Measurements from ENCODE around the gene CYTH4.
A peak's percentile ranks its signal among the peaks of the same experiment; 100 is the strongest.

Gene CYTH4

DNA sequence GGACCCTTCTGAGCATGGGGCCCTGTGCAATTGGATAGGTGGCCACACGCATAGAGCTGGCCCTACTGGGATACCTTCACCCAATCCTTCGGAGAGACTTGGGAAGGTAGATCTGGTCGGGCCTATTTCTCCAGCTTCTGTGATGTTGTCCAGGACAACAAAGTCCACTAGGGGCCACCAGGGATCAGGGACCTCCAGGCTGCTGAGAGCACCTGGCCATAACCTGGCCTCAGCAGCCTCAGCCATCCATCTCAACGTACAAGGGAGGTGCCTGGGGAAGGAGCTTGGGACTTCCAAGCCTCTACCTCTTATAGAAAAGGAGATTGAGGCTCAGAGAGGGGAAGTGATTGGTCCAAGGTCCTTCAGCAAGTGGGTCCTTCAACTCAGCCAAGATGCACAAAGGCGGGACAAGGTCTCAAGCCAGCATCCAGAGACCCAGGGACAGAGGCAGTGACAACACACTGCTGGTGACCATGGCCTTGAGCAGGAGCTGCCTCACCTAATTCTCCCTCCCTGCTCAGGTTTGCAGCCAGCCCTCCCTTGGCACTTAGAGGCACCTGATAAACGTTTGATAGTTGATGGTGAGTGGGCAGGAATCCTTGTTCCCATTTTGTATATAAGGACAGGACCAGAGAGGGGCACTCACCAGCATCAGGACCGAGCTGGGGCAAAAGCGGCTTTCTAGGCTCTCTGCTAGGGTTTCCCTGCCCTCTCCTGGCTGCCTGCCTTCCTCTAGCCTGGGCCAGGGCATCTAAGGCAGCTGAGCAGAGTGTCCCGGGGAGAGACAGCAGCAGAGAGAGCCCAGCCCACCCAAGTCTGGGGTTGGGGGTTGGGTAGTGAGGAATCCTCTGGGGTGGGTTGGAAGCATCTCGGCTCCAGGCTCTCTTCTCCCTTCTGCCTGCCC, 42.7 kb upstream of the CYTH4 start:
- H3K4me3 ChIP-seq (replicated peaks in 1 of 2; ENCODE audit: low read depth in 2 of 2, low read length in 2 of 2): no peak overlapping the region
- no peak for DNase-seq (ENCODE audit: low read depth in 2 of 2)
- TF ChIP-seq, protein P1, sequence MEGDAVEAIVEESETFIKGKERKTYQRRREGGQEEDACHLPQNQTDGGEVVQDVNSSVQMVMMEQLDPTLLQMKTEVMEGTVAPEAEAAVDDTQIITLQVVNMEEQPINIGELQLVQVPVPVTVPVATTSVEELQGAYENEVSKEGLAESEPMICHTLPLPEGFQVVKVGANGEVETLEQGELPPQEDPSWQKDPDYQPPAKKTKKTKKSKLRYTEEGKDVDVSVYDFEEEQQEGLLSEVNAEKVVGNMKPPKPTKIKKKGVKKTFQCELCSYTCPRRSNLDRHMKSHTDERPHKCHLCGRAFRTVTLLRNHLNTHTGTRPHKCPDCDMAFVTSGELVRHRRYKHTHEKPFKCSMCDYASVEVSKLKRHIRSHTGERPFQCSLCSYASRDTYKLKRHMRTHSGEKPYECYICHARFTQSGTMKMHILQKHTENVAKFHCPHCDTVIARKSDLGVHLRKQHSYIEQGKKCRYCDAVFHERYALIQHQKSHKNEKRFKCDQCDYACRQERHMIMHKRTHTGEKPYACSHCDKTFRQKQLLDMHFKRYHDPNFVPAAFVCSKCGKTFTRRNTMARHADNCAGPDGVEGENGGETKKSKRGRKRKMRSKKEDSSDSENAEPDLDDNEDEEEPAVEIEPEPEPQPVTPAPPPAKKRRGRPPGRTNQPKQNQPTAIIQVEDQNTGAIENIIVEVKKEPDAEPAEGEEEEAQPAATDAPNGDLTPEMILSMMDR (IDR thresholded peaks at IDR 0.05; ENCODE audit: low read depth, low read length): no peak

DNA sequence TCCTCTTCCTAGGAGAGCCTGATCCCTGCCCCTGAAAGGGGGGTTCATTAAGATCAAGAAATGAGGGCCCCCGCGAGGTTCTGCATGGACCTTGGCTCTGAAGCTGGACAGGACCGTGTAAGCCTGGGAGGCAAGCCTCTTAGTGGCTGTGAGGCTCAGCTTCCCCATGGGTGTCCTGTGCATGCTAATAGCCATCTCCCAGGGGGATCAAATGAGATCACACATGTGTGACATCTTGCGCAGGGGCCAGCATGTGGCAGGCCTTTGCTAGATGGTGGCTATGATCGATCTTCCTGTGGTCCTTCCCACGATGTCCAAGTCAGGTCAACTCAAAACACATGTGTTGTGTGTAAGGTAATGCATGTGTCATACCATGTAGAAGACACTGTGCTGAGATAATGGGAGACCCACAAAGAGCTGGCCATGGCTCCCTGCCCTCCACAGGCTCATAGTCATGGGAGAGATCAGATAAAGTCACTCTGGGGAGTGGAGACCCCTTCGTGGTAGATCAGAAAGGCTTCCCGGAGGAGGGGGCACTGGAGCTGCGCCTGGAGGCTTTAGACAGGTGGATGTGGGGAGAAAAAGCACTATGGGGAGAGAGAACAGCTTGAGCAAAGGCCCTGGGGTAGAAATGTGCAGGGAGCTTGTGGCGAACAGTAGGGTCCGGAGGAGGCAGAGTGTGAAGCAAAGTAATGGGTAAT, 41.9 kb upstream of the CYTH4 start:
- no peak overlapping the region for H3K4me3 ChIP-seq (replicated peaks in 1 of 2; ENCODE audit: low read depth in 2 of 2, low read length in 2 of 2)
- TF ChIP-seq, protein P1 (IDR thresholded peaks at IDR 0.05; ENCODE audit: low read depth, low read length): no peak
- no peak for DNase-seq (ENCODE audit: low read depth in 2 of 2)

DNA sequence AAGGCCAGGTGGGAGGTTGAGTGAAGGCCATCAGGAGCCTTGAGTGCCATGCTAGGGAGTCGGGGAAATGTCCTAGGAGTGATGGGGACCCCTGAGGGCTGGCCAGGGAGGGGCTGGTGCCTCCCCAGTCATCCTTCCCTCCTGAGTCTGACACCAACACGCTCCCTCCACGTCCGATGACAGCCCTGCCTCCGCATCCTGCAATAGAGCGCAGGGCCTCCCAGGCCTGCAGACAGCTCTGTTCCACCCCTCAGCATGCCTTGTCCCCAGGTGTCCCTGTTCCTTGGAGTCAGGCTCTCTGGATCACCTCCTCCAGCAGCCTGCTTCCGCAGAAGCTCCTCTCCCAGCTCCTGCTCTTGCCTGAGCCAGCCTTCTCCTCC, 41.4 kb upstream of the CYTH4 start:
- TF ChIP-seq, protein P1 (IDR thresholded peaks at IDR 0.05; ENCODE audit: low read depth, low read length): no peak
- no peak for DNase-seq (ENCODE audit: low read depth in 2 of 2)
- H3K4me3 ChIP-seq (replicated peaks in 1 of 2; ENCODE audit: low read depth in 2 of 2, low read length in 2 of 2): no peak overlapping the region

DNA sequence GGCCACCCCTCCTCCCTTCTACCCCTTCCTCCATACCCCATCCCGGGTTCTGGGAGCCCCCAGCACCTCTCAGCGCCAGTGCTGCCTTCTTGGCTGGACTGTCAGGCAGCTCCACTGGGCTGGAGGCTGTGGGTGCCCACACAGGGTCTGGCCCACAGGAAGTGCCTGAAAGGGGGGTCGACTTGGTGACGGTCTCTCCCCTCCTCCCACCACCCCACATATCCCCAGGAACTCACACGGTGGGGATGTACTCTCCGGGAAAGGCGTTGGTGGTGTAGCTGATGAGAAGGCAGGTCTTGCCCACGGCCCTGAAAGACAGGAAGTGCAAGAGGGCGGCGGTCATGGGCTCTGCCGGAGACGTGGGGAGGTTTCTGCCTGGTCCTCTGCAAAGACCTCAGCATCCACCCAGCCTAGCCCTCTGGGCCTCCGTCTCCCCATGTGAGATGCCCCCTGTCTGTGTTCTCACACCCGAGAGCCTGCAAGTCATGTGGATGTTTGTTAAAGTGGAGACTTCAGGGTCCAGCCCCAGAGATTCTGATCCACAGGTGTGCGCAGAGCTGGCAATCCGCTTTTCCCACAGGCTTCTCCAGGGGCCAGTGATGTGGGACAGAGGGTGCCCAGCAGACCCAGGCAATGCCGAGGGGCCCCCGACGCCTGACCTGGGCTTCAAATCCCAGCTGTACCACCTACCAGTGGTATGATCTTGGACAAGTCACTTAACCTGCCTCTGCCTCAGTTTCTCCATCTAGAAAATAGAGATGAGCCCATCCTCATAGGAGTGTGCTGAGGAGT, 40.8 kb upstream of the CYTH4 start:
- H3K4me3 ChIP-seq (replicated peaks in 1 of 2; ENCODE audit: low read depth in 2 of 2, low read length in 2 of 2): no peak overlapping the region
- DNase-seq (ENCODE audit: low read depth in 2 of 2): peak in 1 of 2 donors; percentile 15
- TF ChIP-seq, protein P1 (IDR thresholded peaks at IDR 0.05; ENCODE audit: low read depth, low read length): no peak

DNA sequence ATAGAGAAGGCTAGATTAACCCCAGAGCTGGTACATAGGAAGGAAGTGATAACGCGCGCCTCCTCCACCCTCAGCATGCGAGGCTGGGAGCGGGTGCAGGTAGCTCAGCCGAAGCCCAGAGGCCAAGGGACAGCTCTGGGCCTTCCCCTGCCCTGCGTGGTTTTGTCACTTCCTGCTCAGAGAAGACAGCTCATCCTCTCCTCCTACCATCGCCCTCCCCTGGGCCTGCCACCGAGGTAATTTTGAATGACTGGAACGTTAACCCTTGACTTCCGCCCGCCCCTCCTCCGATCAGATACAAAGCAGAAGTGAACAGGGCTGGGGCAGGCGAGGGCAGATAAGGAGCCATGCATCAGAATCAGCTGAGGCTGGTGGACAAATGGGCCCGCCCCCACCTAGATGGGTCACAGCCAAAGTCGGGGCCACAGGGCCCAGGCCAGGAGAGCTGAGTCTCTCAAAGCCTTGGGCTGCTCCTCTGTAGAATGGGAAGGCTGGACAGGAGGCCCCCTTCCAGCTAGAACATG, 39.9 kb upstream of the CYTH4 start:
- TF ChIP-seq, protein P1 (IDR thresholded peaks at IDR 0.05; ENCODE audit: low read depth, low read length): no peak

DNA sequence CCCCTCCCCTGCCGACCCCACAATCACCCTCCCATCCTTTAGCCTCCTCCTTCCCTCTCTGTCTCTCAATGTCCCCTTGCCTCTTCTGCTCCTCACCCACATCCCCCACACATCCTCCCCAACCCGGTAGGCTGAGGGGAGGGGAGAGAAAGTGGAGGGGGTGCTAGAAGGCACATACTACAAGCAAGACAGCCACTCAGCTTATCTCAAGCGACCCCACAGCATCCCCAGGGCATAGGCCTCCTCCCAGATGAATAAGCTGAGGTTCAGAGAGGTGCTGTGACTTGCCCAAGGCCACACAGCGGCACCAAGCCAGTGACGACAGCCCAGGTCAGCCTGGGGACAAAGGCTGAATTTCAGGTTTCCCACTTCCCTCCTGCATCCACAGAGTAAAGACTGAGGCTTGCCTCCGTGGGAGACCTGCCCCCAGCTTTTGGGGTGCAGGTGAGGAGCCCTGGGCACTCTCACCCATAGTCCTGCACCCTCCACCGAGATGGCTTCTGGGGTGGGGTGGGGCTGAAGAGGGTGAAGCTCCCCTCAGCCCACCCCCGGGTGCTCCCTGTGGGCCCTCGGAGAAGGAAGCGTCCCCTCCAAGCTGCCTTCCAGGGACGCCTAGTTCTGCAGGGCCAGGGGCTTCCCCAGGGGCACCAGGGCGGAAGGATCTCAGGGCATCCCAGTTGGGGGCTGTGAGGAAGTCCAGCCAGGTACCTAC, 38.8 kb upstream of the CYTH4 start:
- TF ChIP-seq, protein P1 (IDR thresholded peaks at IDR 0.05; ENCODE audit: low read depth, low read length): no peak
- H3K4me3 ChIP-seq (replicated peaks in 1 of 2; ENCODE audit: low read depth in 2 of 2, low read length in 2 of 2): peak overlapping the region; percentile 58 to 71
- no peak for DNase-seq (ENCODE audit: low read depth in 2 of 2)

More for the DNA sequence above, 39.9 kb upstream of the CYTH4 start:
- DNase-seq (ENCODE audit: low read depth in 2 of 2): peak; percentile 26 to 61
- peak overlapping the region; percentile 5 to 71 for H3K4me3 ChIP-seq (replicated peaks in 1 of 2; ENCODE audit: low read depth in 2 of 2, low read length in 2 of 2)
